ENCODE measurements around the gene PRKD2.

- TF ChIP-seq CTCF (IDR thresholded peaks at IDR 0.05; ENCODE audit: borderline replicate concordance, extremely low read depth, low read length, poor library complexity, severe bottlenecking) (no peak), EZH2 (IDR thresholded peaks at IDR 0.05; ENCODE audit: borderline replicate concordance, low read depth, low read length, severe bottlenecking) (no peak)
Observed at GRCh38 chr19:46637224-46637623, 79.7 kb downstream of the PRKD2 start.

All from DND-41 (cell line).